A673 (cell line): Measurements from ENCODE around the gene AGO3.

ENCODE experiments used
- EZH2 ChIP-seq: fragments of 200-600 bp; sonication (generic); IDR thresholded peaks from 2 replicates; pipeline ENCODE4 v1.6.1; 2017; ENCODE audit warnings: borderline replicate concordance, low read depth, mild to moderate bottlenecking, mixed read lengths, antibody characterized with exemption, low read length; ENCODE audit not compliant: poor library complexity, severe bottlenecking
- TF ChIP-seq, protein P1 (sequence below): fragments of 300-800, 200-600 bp; sonication (generic); conservative IDR thresholded peaks from 2 replicates; pipeline ENCODE4 v1.5.1; 2017; ENCODE audit warnings: low read depth, mild to moderate bottlenecking, antibody characterized with exemption, low read length, moderate library complexity, mixed read lengths

GRCh38 chr1:36031441-36031840, 100.5 kb downstream of the AGO3 start:
- TF ChIP-seq, protein P1, sequence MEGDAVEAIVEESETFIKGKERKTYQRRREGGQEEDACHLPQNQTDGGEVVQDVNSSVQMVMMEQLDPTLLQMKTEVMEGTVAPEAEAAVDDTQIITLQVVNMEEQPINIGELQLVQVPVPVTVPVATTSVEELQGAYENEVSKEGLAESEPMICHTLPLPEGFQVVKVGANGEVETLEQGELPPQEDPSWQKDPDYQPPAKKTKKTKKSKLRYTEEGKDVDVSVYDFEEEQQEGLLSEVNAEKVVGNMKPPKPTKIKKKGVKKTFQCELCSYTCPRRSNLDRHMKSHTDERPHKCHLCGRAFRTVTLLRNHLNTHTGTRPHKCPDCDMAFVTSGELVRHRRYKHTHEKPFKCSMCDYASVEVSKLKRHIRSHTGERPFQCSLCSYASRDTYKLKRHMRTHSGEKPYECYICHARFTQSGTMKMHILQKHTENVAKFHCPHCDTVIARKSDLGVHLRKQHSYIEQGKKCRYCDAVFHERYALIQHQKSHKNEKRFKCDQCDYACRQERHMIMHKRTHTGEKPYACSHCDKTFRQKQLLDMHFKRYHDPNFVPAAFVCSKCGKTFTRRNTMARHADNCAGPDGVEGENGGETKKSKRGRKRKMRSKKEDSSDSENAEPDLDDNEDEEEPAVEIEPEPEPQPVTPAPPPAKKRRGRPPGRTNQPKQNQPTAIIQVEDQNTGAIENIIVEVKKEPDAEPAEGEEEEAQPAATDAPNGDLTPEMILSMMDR, result no peak
- TF ChIP-seq EZH2, result no peak
